Subcutaneous abdominal adipose tissue (tissue), 5 donors: ENCODE measurements around the gene DMD.

ENCODE experiments used
- H3K27ac ChIP-seq: one replicate; pipeline ENCODE4 v1.7.0; 2013; ENCODE audit warnings: low read depth, mild to moderate bottlenecking, inconsistent platforms, low read length, moderate library complexity
- H3K27me3 ChIP-seq, 5 donors: one replicate each; pipeline ENCODE4 v1.7.0; 2013; ENCODE audit warnings: low read length in 5 of 5, inconsistent platforms in 1 of 5; ENCODE audit not compliant: control insufficient read depth in 5 of 5, insufficient read depth in 4 of 5
- H3K36me3 ChIP-seq, 5 donors: one replicate each; pipeline ENCODE4 v1.7.0; 2013; ENCODE audit warnings: low read length in 5 of 5; ENCODE audit not compliant: control insufficient read depth in 5 of 5, insufficient read depth in 5 of 5
- H3K4me1 ChIP-seq, 5 donors: one replicate each; pipeline ENCODE4 v1.7.0; 2013; ENCODE audit warnings: low read length in 5 of 5, mild to moderate bottlenecking in 3 of 5, moderate library complexity in 1 of 5; ENCODE audit not compliant: control insufficient read depth in 5 of 5, insufficient read depth in 5 of 5
- H3K4me3 ChIP-seq, 5 donors: one replicate each; pipeline ENCODE4 v1.7.0; 2013; ENCODE audit warnings: low read length in 5 of 5, low read depth in 1 of 5
- H3K9ac ChIP-seq, 5 donors: one replicate each; pipeline ENCODE4 v1.7.0; 2013; ENCODE audit warnings: low read length in 5 of 5, mild to moderate bottlenecking in 4 of 5, moderate library complexity in 3 of 5
- H3K9me3 ChIP-seq, 5 donors: one replicate each; pipeline ENCODE4 v1.7.0; 2013; ENCODE audit warnings: low read length in 5 of 5; ENCODE audit not compliant: control insufficient read depth in 5 of 5
- donor health status: healthy.
- donor health status: healthy.
- donor health status: healthy.
- donor health status: healthy.
- donor health status: healthy.

DMD gene

GRCh38 chrX:33211356-33212260, at the start of gene DMD:
Gene DMD (minus strand): TSS chrX:33211549. CDS start chrX:33211312, 237 bp downstream.
- peak within 1 kb of the TSS; percentile 68 for H3K27ac ChIP-seq
- H3K4me3 ChIP-seq, result peak within 1 kb of the TSS; percentile 52 to 62 (median 57)
- H3K9me3 ChIP-seq, result peaks cover 0 to 2% (median 0%) of the 10 kb centered on the region in 5 donors
- no peaks in the 10 kb centered on the region for H3K27me3 ChIP-seq
- peak within 1 kb of the TSS; percentile 37 to 75 (median 42) for H3K9ac ChIP-seq
- H3K36me3 ChIP-seq, result no peaks in the 10 kb centered on the region
- no peaks in the 10 kb centered on the region for H3K4me1 ChIP-seq

DNA sequence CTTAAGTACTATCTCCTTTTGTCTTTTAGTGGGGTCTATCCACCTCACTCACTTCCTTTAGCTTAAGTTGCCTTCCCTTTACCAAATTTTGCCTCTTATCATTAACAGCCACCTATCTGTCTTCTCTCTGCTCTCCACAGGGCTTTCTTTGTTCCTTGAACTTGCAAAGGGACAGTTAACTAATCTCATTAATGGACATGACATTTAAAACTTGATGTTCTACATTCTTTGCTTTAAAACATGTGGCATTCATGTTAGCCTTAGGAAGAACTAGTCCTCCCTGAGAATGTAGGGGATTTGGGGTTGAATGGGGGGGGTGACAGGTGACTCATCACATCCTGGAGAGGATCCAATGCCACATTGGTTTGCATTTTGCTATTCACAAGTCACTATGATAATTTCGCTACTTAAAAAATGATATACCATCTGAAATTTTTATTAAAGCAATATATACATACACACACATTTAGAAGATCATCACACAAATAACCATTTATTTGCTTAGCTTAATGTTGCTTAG, 41.0 kb upstream of the DMD start:
- no peaks in the 10 kb centered on the region for H3K4me1 ChIP-seq
- H3K9me3 ChIP-seq, result no peaks in the 10 kb centered on the region
- no peak overlapping the region for H3K27ac ChIP-seq
- no peaks in the 10 kb centered on the region for H3K27me3 ChIP-seq
- no peak overlapping the region for H3K4me3 ChIP-seq
- H3K36me3 ChIP-seq, result no peaks in the 10 kb centered on the region
- no peak overlapping the region for H3K9ac ChIP-seq

DNA sequence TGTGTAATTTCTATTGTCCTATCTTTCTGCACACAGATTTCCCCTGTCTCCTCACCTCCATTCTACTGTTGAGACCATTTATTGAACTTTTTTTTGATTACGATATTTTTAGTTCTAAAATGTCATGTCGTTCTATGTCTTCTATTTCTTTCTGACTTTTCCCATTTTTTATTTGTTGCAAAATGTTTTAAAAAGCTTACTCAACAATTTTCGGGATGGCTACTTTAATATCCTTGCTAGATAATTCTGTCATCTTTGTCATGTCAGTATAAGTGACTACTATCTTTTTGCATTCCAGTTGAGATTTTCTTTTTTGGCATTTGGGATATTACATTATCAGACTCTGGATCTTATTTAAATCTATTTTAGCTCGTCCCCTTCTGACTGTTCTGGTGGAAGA, 7.5 kb upstream of the DMD start:
- no peak overlapping the region for H3K9ac ChIP-seq
- H3K27ac ChIP-seq, result no peak overlapping the region
- H3K9me3 ChIP-seq, result peaks cover 0 to 2% (median 0%) of the 10 kb centered on the region in 5 donors

DNA sequence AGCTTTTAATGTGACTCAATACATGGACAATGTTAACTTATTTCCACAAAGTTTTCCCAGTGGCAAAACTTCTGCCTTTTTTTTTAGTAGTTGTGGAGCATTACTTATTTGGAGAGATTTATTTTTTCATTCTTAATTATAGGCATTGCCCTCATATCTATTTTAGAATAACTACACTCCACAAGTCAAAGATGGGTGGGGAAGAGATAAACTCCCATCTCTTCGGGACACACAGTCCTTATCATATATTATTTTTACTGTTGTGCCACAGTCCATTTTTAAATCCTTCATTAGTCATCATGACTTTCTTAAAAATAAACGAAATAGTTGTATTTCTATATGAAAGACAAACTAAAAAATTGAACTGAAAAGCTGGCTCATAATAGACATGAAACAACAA, 1.2 kb downstream of the DMD start:
- Histone ChIP-seq H3K27me3 (no peaks in the 10 kb centered on the region), H3K9ac (peak overlapping the region in 3 of 5 donors; percentile 42 to 75 (median 66)), H3K9me3 (no peaks in the 10 kb centered on the region), H3K27ac (peak overlapping the region; percentile 68), H3K4me3 (peak overlapping the region; percentile 52 to 62 (median 57)), H3K4me1 (no peaks in the 10 kb centered on the region), H3K36me3 (no peaks in the 10 kb centered on the region)

More for the DNA sequence above, 7.5 kb upstream of the DMD start:
- Histone ChIP-seq H3K4me3 (no peak overlapping the region), H3K36me3 (no peaks in the 10 kb centered on the region), H3K4me1 (no peaks in the 10 kb centered on the region), H3K27me3 (no peaks in the 10 kb centered on the region)

DNA sequence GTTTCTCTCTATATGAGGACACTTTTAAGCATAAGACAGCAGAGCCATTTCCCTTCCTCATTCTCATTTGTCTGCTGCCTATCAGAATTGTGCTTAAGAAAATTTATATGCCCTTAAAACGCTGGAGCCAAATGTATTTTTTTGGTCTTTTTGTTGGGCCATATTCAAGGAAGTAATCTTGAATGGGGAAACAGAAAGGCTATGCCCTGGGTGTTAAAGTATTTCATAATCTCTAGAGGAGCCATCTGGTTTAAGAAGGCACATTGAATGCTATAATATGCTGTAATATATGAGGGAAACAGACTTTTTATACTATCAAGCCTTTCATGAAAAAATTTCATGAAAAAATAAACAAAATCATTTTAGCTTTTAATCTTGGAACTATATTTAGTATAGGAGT, 4.3 kb downstream of the DMD start:
- H3K4me3 ChIP-seq, result peak overlapping the region in 1 of 5 donors; percentile 18
- H3K9ac ChIP-seq, result no peak overlapping the region
- peak overlapping the region; percentile 2 for H3K27ac ChIP-seq
- H3K9me3 ChIP-seq, result no peaks in the 10 kb centered on the region
- H3K36me3 ChIP-seq, result no peaks in the 10 kb centered on the region
- H3K4me1 ChIP-seq, result peaks cover 0 to 4% (median 0%) of the 10 kb centered on the region in 5 donors
- H3K27me3 ChIP-seq, result no peaks in the 10 kb centered on the region

DNA sequence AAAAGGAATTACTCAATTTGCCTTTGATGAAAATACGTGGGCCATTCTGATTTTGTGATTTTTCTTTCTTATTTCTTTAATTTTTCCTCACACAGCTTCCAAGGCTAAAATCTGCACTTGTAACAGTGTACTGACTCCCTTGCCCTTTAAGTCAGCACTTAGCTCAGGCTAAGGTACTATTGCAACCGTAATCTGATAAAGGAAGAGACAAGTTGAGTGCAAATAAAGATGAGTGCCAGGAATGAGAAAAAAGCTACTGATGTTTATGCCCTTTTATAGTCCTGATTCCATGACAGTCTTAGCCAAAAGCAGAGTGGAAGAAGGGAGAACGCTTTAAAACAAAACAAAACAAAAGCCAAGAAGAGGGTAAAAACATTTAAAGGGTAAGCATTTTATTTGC, 6.0 kb downstream of the DMD start:
- H3K4me3 ChIP-seq, result peak overlapping the region in 3 of 5 donors; percentile 29 to 31 (median 29)
- H3K27ac ChIP-seq, result no peak overlapping the region
- H3K27me3 ChIP-seq, result no peaks in the 10 kb centered on the region

DNA sequence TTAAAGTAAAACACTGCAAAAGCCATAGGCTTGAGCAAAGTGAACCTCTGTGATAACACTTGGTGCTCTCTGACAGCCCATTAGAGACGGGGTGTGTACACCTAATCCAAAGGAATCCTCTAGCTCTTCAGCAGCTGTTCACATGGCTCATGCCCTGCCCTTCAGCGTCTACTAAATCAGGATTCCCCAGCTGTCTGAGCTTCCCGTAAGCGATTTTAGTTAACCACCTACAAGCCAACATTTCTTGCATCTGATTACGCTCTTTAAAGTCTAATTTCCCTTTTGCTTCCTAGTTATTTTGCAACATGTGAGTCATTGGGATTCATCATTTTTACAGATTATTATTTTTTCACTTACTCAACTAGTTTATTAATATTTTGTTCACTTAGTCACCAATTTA, 6.5 kb downstream of the DMD start:
- peaks cover 0 to 4% (median 0%) of the 10 kb centered on the region in 5 donors for H3K4me1 ChIP-seq
- no peak overlapping the region for H3K27ac ChIP-seq
- no peak overlapping the region for H3K9ac ChIP-seq
- H3K27me3 ChIP-seq, result no peaks in the 10 kb centered on the region
- no peaks in the 10 kb centered on the region for H3K9me3 ChIP-seq
- peak overlapping the region in 1 of 5 donors; percentile 18 for H3K4me3 ChIP-seq
- no peaks in the 10 kb centered on the region for H3K36me3 ChIP-seq

More for the DNA sequence above, 6.0 kb downstream of the DMD start:
- peak overlapping the region in 1 of 5 donors; percentile 17 for H3K9ac ChIP-seq
- no peaks in the 10 kb centered on the region for H3K9me3 ChIP-seq
- no peaks in the 10 kb centered on the region for H3K36me3 ChIP-seq
- H3K4me1 ChIP-seq, result peaks cover 0 to 4% (median 0%) of the 10 kb centered on the region in 5 donors

DNA sequence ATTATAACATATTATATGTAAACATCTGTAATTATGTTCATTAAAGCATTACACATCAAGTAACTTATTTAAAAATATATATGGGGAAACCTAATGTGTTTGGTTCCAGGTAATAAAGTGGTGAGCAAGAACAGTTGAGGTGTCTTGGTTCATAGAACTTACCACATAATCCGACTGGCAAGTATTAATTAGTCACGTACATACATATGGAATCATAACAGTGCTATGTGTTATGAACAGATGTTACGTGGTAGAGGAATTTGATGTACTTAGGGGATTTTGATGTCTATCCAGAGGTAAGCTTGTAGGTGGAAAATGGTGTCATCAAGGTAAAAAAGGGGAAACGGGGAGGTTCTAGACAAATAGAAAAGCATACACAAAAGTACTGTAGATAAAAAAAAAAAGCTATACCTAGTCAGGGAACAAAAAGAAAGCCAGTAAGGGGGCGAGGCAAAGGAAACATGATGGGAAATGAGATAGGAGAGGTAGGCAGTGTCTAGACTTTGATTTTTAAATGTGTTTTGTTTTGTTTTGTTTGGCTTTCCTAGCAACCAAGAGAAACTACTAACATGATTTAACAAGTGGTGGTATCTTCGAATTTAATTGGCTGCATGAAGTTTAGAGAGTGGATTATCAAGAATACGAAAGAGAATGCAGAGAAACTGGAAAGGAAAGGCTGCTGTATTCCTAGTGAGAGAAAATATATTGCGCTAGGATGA, 12.6 kb downstream of the DMD start:
- Histone ChIP-seq H3K9ac (no peak overlapping the region), H3K27me3 (no peaks in the 10 kb centered on the region), H3K9me3 (peaks cover 0 to 4% (median 0%) of the 10 kb centered on the region in 5 donors), H3K36me3 (no peaks in the 10 kb centered on the region), H3K4me1 (peaks cover 0 to 7% (median 0%) of the 10 kb centered on the region in 5 donors), H3K27ac (no peak overlapping the region), H3K4me3 (no peak overlapping the region)

DNA sequence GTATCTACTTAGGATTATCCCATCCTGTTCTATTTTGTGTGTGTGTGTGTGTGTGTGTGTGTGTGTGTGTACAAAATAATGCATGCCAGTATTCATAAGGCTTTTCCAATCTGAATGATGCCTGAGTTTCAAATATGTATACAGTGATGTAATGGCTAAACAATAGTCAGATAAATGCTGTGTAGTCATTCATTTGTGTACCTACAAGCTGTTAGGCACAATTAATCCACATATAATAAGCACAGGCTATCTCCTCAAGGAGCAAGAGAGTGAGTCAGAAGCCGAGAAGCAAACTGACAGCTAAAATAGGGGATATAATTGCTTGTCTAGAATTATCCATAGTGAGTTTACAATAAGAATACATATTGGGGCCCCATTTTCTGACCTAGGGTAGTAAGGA, 15.7 kb downstream of the DMD start:
- H3K27me3 ChIP-seq, result no peaks in the 10 kb centered on the region
- H3K4me3 ChIP-seq, result no peak overlapping the region
- peaks cover 0 to 4% (median 0%) of the 10 kb centered on the region in 5 donors for H3K9me3 ChIP-seq
- no peaks in the 10 kb centered on the region for H3K36me3 ChIP-seq
- no peak overlapping the region for H3K27ac ChIP-seq
- no peak overlapping the region for H3K9ac ChIP-seq
- peaks cover 0 to 6% (median 0%) of the 10 kb centered on the region in 5 donors for H3K4me1 ChIP-seq
